RWPE1 (cell line): ENCODE data around the gene ANKRD44.

Source experiments
- CTCF ChIA-PET: fragments of 350-600 bp; sonication (Branson Sonifier 250); formaldehyde crosslinking; extraction: SDS; loops from one replicate; lab custom pipeline; 2021; lab: Yijun Ruan, JAX
- POLR2A ChIA-PET: fragments of 400-600 bp; formaldehyde crosslinking; extraction: SDS; loops from one replicate; lab custom pipeline; 2020; ENCODE audit warnings: antibody characterized with exemption; ENCODE audit not compliant: low non-redundant PET; lab: Yijun Ruan, JAX
- DNase-seq: peaks from one replicate; pipeline ENCODE4 v3.0.0; 2012; ENCODE audit warnings: low spot score
- H3K27ac ChIP-seq: fragments of 450-650 bp; 2 replicates; pipeline ENCODE4 v1.5.1; 2017
- CTCF ChIP-seq: fragments of 450-650 bp; conservative IDR thresholded peaks from 2 replicates; pipeline ENCODE4 v1.5.1; 2017; ENCODE audit warnings: low read depth, mild to moderate bottlenecking

The ANKRD44 gene

GRCh38 chr2:197075281-197075680 lies 235.3 kb downstream of the ANKRD44 start:
- ChIA-PET POLR2A (no interaction called here), CTCF (no interaction called here)
- H3K27ac ChIP-seq, result no peak overlapping the region
- DNase-seq, result no peak
- no peak for TF ChIP-seq CTCF

GRCh38 chr2:197073701-197074433 lies 236.7 kb downstream of the ANKRD44 start:
- no peak overlapping the region for H3K27ac ChIP-seq
- POLR2A ChIA-PET, result no interaction called here
- CTCF ChIA-PET, result interaction anchor here (0.5 to 0.8 kb wide), 2 partner anchors 36 to 83 kb away, joined by 3 to 6 read pairs; no protein-coding TSS in a partner anchor
- TF ChIP-seq CTCF, result no peak
- DNase-seq, result no peak

- TF ChIP-seq CTCF, result no peak
- DNase-seq, result no peak
- ChIA-PET POLR2A (no interaction called here), CTCF (interaction anchor here (0.5 to 0.8 kb wide), 2 partner anchors 37 to 82 kb away, joined by 3 to 6 read pairs; no protein-coding TSS in a partner anchor)
- no peak overlapping the region for H3K27ac ChIP-seq
Measured at GRCh38 chr2:197073270-197073669, 237.3 kb downstream of the ANKRD44 start.

- TF ChIP-seq CTCF, result no peak
- no peak for DNase-seq
- CTCF ChIA-PET, result no interaction called here
- no peak overlapping the region for H3K27ac ChIP-seq
- POLR2A ChIA-PET, result no interaction called here
Measured at GRCh38 chr2:197072533-197072932, 238.0 kb downstream of the ANKRD44 start.

GRCh38 chr2:197071790-197072436 lies 238.7 kb downstream of the ANKRD44 start:
- no peak for DNase-seq
- H3K27ac ChIP-seq, result no peak overlapping the region
- CTCF ChIA-PET, result no interaction called here
- no peak for TF ChIP-seq CTCF
- POLR2A ChIA-PET, result no interaction called here

GRCh38 chr2:197071213-197071612 lies 239.4 kb downstream of the ANKRD44 start:
- DNase-seq, result no peak
- no peak for TF ChIP-seq CTCF
- CTCF ChIA-PET, result no interaction called here
- POLR2A ChIA-PET, result no interaction called here
- no peak overlapping the region for H3K27ac ChIP-seq
